Neutrophil (primary cell): ENCODE measurements around the gene HSPE1.

Source experiments
- H3K27ac ChIP-seq: fragments of 200-600 bp; sonication (generic); 2 replicates; pipeline ENCODE4 v1.5.1; 2016; ENCODE audit warnings: mild to moderate bottlenecking, moderate library complexity
- H3K27me3 ChIP-seq: fragments of 200-600 bp; sonication (generic); 2 replicates; pipeline ENCODE4 v1.6.0; 2016; ENCODE audit warnings: mild to moderate bottlenecking
- H3K36me3 ChIP-seq: fragments of 200-600 bp; sonication (generic); 2 replicates; pipeline ENCODE4 v1.5.1; 2017
- H3K4me1 ChIP-seq, 2 experiments: fragments of 200-600 bp in 1 of 2; sonication (generic) in 1 of 2; 1 replicate in 1 of 2; 2 replicates in 1 of 2; pipeline versions ENCODE4 v1.5.1 to v1.6.1; 2013 to 2016; ENCODE audit warnings: low read depth in 1 of 2, low read length in 1 of 2, mild to moderate bottlenecking in 1 of 2, moderate library complexity in 1 of 2; ENCODE audit not compliant: control insufficient read depth in 1 of 2, insufficient read depth in 1 of 2
- H3K4me3 ChIP-seq, 2 experiments: fragments of 200-600 bp in 1 of 2; sonication (generic) in 1 of 2; 1 replicate in 1 of 2; 2 replicates in 1 of 2; pipeline ENCODE4 v1.5.1; 2013 to 2016; ENCODE audit warnings: low read depth in 1 of 2, low read length in 1 of 2, mild to moderate bottlenecking in 1 of 2, moderate library complexity in 1 of 2
- H3K9me3 ChIP-seq: fragments of 200-600 bp; sonication (generic); 2 replicates; pipeline ENCODE4 v1.5.1; 2016
- CTCF ChIP-seq: fragments of 200-600 bp; sonication (generic); IDR thresholded peaks from 2 replicates; pipeline ENCODE4 v1.5.1; 2016; ENCODE audit warnings: antibody characterized with exemption

Gene HSPE1

GRCh38 chr2:197516393-197516761, 16.2 kb downstream of the HSPE1 start:
- Histone ChIP-seq H3K4me1 (peaks cover 27 to 30% of the 10 kb centered on the region in 2 experiments), H3K36me3 (peaks cover 3% of the 10 kb centered on the region), H3K9me3 (no peaks in the 10 kb centered on the region), H3K27ac (peak overlapping the region; percentile 91), H3K4me3 (peak overlapping the region; percentile 90 to 91), H3K27me3 (no peaks in the 10 kb centered on the region)
- no peak for TF ChIP-seq CTCF

GRCh38 chr2:197517150-197517549, 17.0 kb downstream of the HSPE1 start:
- H3K27me3 ChIP-seq: no peaks in the 10 kb centered on the region
- H3K27ac ChIP-seq: peak overlapping the region; percentile 91
- H3K4me3 ChIP-seq: peak overlapping the region; percentile 90 to 91
- H3K9me3 ChIP-seq: no peaks in the 10 kb centered on the region
- H3K4me1 ChIP-seq: peaks cover 27 to 30% of the 10 kb centered on the region in 2 experiments
- peaks cover 3% of the 10 kb centered on the region for H3K36me3 ChIP-seq
- TF ChIP-seq CTCF: no peak

- H3K27me3 ChIP-seq: no peaks in the 10 kb centered on the region
- H3K36me3 ChIP-seq: peaks cover 62% of the 10 kb centered on the region
- no peak overlapping the region for H3K4me3 ChIP-seq
- no peaks in the 10 kb centered on the region for H3K9me3 ChIP-seq
- no peak for TF ChIP-seq CTCF
- peak overlapping the region; percentile 10 for H3K27ac ChIP-seq
- no peaks in the 10 kb centered on the region for H3K4me1 ChIP-seq
Measured at GRCh38 chr2:197538412-197538811, 38.2 kb downstream of the HSPE1 start.

- Histone ChIP-seq H3K27me3 (no peaks in the 10 kb centered on the region), H3K27ac (no peak overlapping the region), H3K36me3 (peaks cover 72% of the 10 kb centered on the region), H3K9me3 (no peaks in the 10 kb centered on the region), H3K4me3 (no peak overlapping the region), H3K4me1 (no peaks in the 10 kb centered on the region)
- no peak for TF ChIP-seq CTCF
Measured at GRCh38 chr2:197539734-197540133, 39.6 kb downstream of the HSPE1 start.

GRCh38 chr2:197543206-197543605, 43.0 kb downstream of the HSPE1 start:
- Histone ChIP-seq H3K27me3 (no peaks in the 10 kb centered on the region), H3K27ac (no peak overlapping the region), H3K4me1 (peaks cover 0 to 3% of the 10 kb centered on the region in 2 experiments), H3K4me3 (no peak overlapping the region), H3K9me3 (no peaks in the 10 kb centered on the region), H3K36me3 (peaks cover 73% of the 10 kb centered on the region)
- no peak for TF ChIP-seq CTCF
